HL-60 (cell line): ENCODE data around the gene C17orf50.

Experiments
- DNase-seq, 2 experiments: peaks; one replicate each; pipeline ENCODE4 v3.0.0-alpha.2; 2010 to 2020; ENCODE audit warnings: low read depth in 1 of 2, low spot score in 1 of 2
- H3K27ac ChIP-seq: fragments of 250-450 bp; sonication (Bioruptor Pico); replicated peaks from 2 replicates; pipeline ENCODE4 v1.5.1; 2020; ENCODE audit warnings: mild to moderate bottlenecking, moderate library complexity
- H3K27me3 ChIP-seq: fragments of 250-450 bp; sonication (Bioruptor Pico); 2 replicates; pipeline ENCODE4 v1.5.1; 2021; ENCODE audit warnings: mild to moderate bottlenecking, moderate library complexity; ENCODE audit not compliant: insufficient read depth, poor library complexity, severe bottlenecking
- H3K4me3 ChIP-seq: replicated peaks from 2 replicates; pipeline ENCODE4 v1.5.1; 2011; ENCODE audit warnings: mild to moderate bottlenecking, control low read depth, low read length; ENCODE audit not compliant: insufficient read depth
- GABPA ChIP-seq: IDR thresholded peaks from 2 replicates; pipeline ENCODE4 v1.6.1; 2012; ENCODE audit warnings: low read depth
- POLR2AphosphoS5 ChIP-seq: IDR thresholded peaks from 2 replicates; pipeline ENCODE4 v1.6.1; 2012; ENCODE audit warnings: low read depth
- SPI1 ChIP-seq: IDR thresholded peaks from 2 replicates; pipeline ENCODE4 v1.6.1; 2012; ENCODE audit warnings: low read depth, mild to moderate bottlenecking, borderline replicate concordance
- TF ChIP-seq, protein P1 (sequence below): IDR thresholded peaks from 2 replicates; pipeline ENCODE4 v1.6.1; 2012; ENCODE audit warnings: low read depth; ENCODE audit not compliant: insufficient replicate concordance
- TF ChIP-seq, protein P2 (sequence below): IDR thresholded peaks from one replicate; pipeline ENCODE4 v1.5.1; 2011; ENCODE audit warnings: low read length, control low read depth, inconsistent platforms; ENCODE audit not compliant: insufficient read depth

Gene C17orf50

DNA sequence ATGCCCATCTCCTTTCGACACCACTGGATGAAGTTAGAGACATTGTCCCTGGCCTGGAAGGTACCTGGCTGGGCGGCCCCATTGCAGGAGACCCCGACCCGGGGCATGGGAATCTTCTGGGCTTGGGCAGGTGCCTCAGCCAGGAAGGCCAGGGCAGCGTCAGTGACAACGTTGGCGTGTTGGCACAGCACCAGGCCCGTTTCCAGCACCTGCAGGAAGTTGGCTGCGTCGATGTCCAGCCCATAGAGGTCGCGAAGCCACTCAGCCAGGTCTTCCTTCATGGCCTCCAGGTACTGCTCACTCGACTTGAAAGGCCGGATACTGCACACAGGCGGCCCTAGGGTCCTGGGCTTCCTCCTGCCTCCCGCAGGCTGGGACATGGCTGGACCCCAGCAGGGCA lies 8.2 kb upstream of the C17orf50 start:
- no peak for DNase-seq
- TF ChIP-seq, protein P1, sequence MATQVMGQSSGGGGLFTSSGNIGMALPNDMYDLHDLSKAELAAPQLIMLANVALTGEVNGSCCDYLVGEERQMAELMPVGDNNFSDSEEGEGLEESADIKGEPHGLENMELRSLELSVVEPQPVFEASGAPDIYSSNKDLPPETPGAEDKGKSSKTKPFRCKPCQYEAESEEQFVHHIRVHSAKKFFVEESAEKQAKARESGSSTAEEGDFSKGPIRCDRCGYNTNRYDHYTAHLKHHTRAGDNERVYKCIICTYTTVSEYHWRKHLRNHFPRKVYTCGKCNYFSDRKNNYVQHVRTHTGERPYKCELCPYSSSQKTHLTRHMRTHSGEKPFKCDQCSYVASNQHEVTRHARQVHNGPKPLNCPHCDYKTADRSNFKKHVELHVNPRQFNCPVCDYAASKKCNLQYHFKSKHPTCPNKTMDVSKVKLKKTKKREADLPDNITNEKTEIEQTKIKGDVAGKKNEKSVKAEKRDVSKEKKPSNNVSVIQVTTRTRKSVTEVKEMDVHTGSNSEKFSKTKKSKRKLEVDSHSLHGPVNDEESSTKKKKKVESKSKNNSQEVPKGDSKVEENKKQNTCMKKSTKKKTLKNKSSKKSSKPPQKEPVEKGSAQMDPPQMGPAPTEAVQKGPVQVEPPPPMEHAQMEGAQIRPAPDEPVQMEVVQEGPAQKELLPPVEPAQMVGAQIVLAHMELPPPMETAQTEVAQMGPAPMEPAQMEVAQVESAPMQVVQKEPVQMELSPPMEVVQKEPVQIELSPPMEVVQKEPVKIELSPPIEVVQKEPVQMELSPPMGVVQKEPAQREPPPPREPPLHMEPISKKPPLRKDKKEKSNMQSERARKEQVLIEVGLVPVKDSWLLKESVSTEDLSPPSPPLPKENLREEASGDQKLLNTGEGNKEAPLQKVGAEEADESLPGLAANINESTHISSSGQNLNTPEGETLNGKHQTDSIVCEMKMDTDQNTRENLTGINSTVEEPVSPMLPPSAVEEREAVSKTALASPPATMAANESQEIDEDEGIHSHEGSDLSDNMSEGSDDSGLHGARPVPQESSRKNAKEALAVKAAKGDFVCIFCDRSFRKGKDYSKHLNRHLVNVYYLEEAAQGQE: no peak
- TF ChIP-seq GABPA (no peak), SPI1 (no peak), POLR2AphosphoS5 (no peak)
- TF ChIP-seq, protein P2, sequence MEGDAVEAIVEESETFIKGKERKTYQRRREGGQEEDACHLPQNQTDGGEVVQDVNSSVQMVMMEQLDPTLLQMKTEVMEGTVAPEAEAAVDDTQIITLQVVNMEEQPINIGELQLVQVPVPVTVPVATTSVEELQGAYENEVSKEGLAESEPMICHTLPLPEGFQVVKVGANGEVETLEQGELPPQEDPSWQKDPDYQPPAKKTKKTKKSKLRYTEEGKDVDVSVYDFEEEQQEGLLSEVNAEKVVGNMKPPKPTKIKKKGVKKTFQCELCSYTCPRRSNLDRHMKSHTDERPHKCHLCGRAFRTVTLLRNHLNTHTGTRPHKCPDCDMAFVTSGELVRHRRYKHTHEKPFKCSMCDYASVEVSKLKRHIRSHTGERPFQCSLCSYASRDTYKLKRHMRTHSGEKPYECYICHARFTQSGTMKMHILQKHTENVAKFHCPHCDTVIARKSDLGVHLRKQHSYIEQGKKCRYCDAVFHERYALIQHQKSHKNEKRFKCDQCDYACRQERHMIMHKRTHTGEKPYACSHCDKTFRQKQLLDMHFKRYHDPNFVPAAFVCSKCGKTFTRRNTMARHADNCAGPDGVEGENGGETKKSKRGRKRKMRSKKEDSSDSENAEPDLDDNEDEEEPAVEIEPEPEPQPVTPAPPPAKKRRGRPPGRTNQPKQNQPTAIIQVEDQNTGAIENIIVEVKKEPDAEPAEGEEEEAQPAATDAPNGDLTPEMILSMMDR: no peak
- H3K27ac ChIP-seq: no peak overlapping the region
- no peak overlapping the region for H3K4me3 ChIP-seq
- peaks cover 28% of the 10 kb centered on the region for H3K27me3 ChIP-seq

DNA sequence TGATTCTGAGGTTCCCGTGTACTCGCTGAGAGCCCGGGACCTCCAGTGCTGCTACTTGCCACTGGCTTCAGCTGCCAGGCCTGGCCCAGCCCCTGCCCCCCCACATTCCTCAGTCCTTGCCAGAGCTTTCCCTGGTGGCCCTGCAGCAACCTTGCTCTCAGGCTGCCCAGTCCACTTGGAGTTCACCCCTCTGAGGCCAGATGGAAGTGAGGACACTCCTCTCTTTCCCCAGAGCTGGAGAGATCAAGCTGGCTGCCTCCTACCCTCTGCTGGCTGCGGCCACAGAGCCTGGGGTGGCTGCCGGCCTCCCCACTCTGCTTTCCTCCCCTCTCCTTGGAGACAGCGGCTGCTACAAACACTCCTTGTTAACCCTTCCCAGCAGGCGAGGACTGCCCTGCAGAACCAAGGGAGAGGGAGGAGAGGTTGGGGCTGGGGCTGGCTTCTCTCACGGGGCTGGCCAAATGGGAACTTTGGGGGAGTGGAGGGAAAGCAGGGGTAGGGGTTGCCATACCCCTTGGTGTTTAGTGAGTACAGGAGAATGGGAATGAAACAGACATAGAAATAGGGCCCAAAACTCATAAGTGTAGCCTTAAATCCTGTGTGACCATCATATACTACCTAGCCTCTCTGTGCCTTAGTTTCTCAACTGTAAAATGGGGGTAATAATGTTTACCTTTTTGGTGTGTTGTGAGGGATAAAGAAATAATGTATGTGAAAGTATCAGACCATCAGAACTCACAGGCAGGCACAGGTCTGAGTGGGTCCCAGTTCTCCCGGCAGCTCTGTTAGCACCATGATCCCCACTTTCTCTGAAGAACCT lies 7.5 kb upstream of the C17orf50 start, which contains the start of gene GAS2L2:
Gene GAS2L2, minus strand, starts transcription at position 295 of the 820 bp plus-strand sequence. CDS start 389 bp downstream, outside the sequence.
- TF ChIP-seq SPI1 (no peak), GABPA (no peak), POLR2AphosphoS5 (no peak)
- TF ChIP-seq, protein P2: no peak
- TF ChIP-seq, protein P1: no peak
- no peak for DNase-seq
- peaks cover 28% of the 10 kb centered on the region for H3K27me3 ChIP-seq
- H3K27ac ChIP-seq: no peak within 1 kb of the TSS
- H3K4me3 ChIP-seq: no peak within 1 kb of the TSS

DNA sequence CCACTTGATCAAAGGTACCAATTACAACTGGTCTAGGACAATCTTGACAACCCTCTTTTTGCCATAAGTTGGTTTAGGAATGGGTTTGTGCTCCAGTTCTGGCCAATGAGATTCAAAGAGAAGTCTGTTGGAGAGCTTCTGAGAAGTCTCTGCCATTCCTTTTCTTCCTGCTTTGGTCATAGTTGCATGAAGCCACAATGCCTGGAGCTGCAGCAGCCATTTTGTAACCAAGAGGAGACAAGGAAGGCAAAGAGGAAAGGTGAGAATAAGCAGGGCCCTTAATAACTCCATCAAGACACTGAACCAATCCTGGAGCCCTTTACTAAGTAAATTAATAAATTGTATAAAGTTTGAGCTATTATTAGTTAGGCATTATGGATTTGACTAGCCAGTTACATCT lies 3.4 kb upstream of the C17orf50 start:
- no peak for DNase-seq
- Histone ChIP-seq H3K27ac (no peak overlapping the region), H3K27me3 (peaks cover 4% of the 10 kb centered on the region), H3K4me3 (no peak overlapping the region)
- TF ChIP-seq SPI1 (no peak), POLR2AphosphoS5 (no peak), GABPA (no peak)
- TF ChIP-seq, protein P2: no peak
